Right renal pelvis (tissue), 4 donors: ENCODE data around the gene ZFHX3. TPM values are rescaled to one million over a fixed set of nuclear protein-coding genes. Genes with fewer than 3 reads are reported as not detected.
A peak's percentile ranks its signal among the peaks of the same experiment; 100 is the strongest.
"Not testable (repeated sequence)": the region's sequence is repeated elsewhere in the genome, so short reads cannot be mapped to it uniquely, and the experiment has no call there.

Experiments
- DNase-seq, 4 donors: peaks; one replicate each; pipeline ENCODE4 v3.0.0-alpha.2; 2013; ENCODE audit warnings: low read depth in 4 of 4, low spot score in 3 of 4, missing footprints in 1 of 4
- polyA plus RNA-seq, 4 donors: library from polyadenylated mRNA; unstranded; fragments of 120-200 nt; gene quantifications; one replicate each; pipeline ENCODE4 v1.2.1, GENCODE V29; 2013; ENCODE audit not compliant: insufficient read length in 4 of 4

ZFHX3 gene, protein sequence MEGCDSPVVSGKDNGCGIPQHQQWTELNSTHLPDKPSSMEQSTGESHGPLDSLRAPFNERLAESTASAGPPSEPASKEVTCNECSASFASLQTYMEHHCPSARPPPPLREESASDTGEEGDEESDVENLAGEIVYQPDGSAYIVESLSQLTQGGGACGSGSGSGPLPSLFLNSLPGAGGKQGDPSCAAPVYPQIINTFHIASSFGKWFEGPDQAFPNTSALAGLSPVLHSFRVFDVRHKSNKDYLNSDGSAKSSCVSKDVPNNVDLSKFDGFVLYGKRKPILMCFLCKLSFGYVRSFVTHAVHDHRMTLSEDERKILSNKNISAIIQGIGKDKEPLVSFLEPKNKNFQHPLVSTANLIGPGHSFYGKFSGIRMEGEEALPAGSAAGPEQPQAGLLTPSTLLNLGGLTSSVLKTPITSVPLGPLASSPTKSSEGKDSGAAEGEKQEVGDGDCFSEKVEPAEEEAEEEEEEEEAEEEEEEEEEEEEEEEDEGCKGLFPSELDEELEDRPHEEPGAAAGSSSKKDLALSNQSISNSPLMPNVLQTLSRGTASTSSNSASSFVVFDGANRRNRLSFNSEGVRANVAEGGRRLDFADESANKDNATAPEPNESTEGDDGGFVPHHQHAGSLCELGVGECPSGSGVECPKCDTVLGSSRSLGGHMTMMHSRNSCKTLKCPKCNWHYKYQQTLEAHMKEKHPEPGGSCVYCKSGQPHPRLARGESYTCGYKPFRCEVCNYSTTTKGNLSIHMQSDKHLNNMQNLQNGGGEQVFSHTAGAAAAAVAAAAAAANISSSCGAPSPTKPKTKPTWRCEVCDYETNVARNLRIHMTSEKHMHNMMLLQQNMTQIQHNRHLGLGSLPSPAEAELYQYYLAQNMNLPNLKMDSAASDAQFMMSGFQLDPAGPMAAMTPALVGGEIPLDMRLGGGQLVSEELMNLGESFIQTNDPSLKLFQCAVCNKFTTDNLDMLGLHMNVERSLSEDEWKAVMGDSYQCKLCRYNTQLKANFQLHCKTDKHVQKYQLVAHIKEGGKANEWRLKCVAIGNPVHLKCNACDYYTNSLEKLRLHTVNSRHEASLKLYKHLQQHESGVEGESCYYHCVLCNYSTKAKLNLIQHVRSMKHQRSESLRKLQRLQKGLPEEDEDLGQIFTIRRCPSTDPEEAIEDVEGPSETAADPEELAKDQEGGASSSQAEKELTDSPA (N-terminal part only)
- 10 to 100 TPM; 18.0 to 22.2 (median 19.4) TPM for polyA plus RNA-seq

DNA sequence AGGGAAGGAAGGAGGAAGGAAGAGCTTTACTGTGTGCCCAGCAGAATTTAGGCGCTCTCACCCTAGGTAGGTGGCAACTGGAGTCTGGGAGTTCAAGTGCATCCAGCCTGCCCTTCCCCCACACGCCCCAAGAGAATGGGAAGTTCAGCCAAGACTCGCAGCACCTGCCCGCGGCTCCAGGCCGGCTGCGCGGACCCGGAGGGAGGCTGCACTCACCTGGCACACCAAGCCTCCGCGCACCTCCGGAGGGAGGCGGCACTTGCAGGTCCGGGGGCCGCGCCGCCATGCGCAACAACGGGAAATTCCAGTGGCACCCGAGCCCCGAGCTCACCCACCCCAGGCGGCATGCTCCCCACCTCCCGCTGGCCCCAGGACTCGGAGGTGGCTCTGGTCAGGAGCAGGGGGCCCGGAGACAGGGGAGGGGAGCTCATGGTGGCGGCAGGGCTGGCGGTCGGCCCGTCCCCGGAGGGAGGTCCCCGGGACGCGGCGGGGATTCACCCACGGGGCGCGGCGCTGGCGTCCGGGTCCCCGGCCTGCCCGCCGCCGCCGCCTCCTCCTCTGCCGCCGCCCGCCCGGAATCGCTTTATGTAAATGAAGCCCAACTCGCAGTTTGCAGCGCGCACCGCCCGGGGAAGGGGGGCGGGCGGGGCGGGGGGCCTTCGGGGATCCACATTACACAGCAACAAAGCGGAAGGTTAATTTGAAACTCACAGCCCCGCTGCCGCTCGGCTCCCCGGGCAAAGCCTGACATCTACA, at the start of gene ZFHX3:
TSS of gene ZFHX3 (minus strand) at position 593 of the 756 bp plus-strand sequence. CDS start 87,983 bp downstream, outside the sequence.
- DNase-seq, result no peak

DNA sequence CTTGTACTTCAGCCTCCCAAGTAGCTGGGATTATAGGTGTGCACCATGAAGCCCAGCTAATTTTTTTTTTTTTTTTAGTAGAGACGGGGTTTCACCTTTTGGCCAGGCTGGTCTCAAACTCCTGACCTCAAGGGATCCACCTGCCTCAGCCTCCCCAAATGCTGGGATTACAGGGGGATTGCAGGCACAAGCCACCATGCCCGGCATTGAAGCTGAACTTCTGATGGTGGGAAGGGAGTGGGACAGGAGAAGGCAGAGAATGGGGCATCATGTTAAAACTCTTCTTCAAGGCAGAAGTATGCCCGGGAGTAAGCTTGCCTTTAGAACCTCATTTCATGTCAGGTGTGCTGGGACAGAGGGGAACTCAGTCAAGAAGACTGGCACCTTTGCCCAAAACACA, 48.6 kb upstream of the ZFHX3 start:
- no peak for DNase-seq

DNA sequence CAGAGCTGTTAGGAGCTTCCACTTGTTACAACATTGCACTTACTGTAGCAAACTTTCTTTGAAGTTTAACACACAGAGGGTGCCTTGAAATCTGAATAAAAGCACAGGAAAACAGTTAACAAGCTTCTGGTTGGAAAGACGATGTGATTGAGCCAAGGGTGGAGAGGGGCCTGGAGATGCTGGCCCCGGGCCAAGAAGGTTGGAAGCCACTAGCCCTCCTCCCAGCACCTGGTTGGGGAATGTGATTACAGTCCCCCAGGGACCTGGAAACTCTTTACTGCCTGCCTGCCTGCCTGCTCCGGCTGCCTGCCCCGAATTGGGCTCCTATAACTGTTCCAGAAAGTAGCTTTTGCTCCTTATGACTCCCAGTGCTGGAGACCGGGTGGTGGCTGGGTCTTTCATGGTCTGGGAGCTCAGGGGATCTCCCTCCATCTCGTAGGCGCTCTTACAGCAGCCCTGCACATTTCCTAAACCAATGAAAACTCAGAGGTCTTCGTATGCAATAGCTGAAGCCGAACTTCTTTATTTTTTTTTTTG, 48.0 kb upstream of the ZFHX3 start:
- peak in 1 of 4 donors; percentile 16 for DNase-seq

DNA sequence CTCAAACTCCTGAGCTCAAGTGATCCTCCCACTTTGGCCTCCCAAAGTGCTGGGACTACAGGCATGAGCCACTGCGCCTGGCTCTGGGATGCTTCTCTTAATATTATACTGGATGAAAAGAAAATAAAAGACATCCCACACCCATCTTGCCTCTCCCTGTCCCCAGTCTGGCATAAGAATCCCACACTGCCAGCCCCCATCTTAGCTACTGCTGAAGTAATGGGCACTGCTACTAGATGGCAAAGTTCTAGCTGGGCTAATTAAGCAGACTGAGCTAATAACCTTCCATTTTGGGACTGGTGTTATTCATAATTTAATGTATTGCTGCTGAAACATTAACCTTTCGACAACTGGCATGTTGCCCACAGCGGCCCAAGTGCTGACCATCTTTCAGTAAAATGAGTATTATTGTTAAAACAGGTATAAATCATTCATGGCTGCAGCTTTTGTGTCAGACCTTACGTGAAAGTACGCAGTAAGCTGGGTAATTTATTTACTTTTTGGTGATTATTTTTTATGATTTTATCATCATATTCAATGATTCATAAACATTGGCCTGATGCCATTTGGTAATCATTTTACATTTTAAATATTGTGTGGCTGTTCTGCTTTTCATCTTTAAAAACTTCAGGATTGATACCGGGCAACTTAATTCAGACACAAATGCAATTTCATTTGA, 47.4 kb upstream of the ZFHX3 start:
- DNase-seq, result no peak

DNA sequence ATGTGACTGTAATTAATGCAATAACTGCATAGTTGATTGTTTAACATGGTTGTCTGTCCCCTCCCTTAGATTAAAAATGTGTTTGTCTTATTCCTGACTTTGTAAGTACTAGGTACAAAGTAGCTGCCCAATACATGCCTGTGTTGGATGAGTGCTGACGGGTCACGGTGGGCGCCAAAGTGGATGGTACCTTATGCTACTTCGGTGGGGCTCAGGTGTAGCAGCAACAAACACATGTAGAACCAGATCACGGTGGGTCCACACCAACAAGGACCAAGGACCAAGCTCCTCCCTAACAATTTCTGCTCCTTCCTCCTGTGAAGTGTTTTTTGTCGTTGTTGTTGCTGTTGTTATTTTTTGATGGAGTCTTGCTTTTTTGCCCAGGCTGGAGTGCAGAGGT, 46.4 kb upstream of the ZFHX3 start:
- DNase-seq, result no peak

DNA sequence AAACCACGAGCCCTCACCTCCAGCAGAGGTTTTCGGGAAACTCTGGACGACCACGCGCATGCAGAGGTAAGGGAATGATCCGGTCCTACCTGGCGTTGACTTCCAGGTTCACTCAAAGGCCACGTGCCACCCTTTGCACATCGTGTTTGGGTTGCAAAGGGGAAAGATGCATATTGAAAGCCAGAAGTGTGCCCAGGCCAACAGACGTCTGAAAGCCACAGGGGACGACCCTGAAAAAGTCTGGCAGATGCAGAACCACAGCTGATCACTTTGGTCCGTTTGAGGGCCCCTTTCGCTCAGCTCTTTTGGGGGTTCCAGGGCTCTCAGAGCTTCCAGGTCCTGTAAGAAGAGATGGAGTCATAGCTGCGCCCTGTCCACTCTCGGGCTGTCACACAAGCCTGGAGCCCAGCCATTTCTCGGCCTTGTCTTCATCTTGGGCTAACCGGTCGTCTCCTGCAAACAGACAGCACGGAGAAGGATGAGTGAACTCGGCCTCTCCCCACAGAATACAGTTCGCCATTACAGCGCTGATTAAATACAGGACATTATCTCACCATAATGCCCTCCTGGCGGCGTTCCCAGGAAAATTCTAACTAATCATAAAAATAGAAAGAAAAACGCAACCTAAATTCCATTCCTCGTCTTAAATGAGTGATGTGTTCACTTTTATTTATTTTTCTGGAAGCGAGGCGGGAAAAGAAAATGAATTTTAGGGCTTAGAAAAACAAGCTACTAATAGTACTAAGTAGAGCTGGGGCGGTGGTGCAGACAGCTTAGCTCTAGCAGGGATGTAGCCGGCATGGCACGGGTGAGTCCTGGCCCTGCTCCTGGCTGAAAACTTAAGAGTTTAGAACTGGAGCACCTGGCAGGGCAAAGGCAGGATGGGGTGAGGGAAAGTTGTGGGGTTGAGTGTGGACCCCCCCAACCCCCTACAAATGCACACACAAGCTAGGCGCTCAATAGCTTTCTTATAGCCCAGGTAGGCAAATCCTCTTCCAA, 45.5 kb upstream of the ZFHX3 start:
- no peak for DNase-seq

DNA sequence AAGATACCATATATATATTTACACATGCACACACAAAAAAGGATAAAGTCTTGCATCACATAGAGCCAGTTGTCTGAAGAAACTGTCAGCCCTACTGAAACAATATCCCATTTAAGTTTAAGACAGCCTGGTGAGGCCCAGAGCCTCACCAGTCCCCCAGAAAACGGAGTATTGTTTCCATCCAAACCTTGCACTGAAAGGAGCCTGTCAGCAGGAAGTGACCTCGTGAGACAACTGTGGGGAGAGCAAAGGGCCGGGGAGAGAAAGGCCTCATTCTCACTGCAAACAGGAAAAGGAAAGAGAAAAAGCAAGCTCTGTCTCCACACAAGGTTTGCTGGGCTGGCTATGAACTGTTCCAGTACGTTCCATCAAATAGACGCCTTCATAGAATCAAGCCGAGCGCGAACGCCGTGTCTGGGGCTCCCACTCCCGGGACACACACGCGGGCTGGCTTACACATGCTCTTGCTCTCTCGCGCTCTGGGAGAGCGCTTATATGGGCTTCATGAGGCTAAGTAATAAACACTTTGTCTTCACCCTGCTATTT, 44.4 kb upstream of the ZFHX3 start:
- no peak for DNase-seq

DNA sequence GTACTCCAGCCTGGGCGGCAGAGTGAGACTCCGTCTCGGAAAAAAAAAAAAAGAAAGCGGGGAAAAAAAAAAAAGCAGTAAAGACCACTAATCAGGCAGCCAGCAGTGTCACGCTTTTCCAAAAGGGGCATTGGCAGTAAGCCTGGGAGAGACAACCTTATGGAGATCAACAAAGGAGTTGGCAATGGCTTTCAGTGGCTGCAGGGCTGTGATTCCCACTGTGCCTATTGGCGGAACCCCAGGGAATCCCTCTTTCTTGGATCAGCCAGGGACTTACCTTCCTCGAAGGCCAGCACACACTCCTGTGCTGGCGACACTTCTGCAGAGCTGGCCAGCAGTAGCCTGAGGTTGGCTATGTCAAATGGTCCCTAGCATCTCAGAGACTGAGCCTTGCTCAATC, 43.2 kb upstream of the ZFHX3 start:
- DNase-seq, result no peak

DNA sequence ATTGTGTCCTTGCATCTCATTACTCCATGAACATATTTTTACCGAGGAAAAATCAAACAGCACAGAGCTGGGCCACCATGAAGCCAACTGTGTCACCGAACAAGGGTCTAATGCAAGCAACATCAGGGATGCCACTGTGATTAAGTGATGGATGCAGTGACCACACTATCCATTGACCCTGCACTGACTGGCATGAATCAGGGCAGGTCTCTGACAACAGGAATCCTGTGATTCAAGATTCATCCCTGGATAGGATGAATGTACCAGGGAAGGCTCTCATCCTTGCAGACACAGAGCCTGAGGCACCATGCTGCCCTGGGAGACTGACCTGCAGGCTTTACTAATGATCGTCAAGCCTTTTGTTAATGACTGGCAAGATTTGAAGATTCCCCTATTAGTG, 41.5 kb upstream of the ZFHX3 start:
- no peak for DNase-seq

DNA sequence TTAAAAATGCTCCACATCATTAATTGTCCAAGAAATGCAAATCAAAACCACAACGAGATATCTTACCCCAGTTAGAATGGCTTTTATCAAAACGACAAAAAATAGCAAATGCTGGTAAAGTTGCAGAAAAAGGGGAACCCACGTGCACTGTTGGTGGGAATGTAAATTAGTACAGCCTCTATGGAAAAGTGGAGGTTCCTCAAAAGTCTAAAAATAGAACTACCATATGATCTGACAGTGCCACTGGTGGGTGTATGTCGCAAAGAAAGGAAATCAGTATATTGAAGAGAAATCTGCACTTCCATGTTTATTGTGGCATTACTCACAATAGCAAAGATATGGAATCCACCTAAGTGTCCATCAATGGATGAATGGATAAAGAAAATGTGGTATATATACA, 38.2 kb upstream of the ZFHX3 start:
- no peak for DNase-seq

DNA sequence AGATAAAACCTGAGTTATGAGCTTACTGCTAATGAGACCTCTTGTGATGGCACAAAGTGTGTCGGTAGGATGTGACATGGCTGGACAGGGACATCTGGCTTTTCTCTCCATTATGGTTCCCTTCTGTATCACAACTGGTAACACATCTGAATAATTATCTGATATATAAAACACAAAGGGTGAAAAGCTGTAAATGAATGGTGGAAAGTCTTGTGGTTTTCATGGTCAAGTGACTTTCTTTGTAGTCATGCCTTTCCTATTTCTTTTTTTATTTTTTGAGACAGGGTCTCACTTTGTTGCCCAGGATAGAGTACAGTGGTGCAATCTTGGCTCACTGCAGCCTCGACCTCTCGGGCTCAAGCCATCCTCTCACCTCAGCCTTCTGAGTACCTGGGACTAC, 35.3 kb upstream of the ZFHX3 start:
- DNase-seq, result no peak

DNA sequence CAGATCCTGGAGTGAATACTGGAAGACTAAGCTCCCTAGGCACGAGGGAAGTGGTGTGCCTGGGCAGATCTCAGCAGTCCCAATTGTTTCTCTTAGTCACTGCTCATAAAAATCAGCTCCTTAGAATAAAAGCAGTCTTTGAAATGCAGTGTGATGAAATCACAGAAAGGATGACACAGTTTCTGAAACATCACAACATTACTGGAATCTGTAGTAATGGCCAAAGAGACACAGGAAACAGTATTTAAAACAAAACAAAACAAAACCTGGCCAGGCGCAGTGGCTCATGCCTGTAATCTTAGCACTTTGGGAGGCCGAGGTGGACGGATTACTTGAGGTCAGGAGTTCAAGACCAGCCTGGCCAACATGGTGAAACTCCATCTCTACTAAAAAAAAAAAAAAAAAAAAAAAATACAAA, 34.7 kb upstream of the ZFHX3 start:
- not testable (repeated sequence) for DNase-seq

DNA sequence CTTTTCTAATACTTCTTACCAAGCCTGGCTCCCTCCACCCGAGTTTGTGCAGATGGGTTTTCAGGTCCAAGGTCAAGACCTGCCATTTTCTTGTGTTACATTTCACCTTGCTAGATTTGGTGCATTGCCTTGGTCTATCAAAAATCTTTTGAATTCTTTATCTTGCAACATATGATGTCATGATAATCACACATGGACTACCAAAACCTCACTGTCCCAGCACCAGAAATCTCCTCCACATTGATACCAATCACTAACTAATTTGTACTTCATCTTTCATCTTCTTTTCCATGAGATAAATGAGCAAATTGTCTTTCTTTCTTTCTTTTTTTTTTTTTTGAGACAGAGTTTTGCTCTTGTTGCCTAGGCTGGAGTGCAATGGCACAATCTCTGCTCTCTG, 33.0 kb upstream of the ZFHX3 start:
- no peak for DNase-seq

DNA sequence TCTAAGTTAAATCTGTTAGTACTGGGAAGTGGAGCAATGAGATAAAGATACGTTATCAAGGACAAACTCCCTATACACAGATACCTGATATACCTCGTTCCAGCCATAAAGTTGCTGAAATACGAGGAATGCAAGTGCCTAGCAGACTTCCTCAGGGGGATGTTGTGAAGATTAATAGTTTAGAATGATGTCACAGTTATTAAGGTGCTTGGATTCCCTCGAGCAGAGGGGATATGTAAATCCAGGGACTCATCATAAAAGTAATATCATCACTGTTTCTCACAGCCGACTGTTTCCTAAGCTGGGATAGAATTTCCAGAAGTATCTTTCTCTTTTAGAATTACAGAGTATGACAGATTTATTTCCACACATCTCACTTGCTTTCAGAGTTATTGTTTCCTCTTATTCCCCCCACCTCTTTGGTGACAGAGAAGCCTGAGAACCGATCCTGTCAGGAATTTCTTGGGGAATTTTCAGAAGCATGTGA, 28.4 kb upstream of the ZFHX3 start:
- DNase-seq, result no peak

DNA sequence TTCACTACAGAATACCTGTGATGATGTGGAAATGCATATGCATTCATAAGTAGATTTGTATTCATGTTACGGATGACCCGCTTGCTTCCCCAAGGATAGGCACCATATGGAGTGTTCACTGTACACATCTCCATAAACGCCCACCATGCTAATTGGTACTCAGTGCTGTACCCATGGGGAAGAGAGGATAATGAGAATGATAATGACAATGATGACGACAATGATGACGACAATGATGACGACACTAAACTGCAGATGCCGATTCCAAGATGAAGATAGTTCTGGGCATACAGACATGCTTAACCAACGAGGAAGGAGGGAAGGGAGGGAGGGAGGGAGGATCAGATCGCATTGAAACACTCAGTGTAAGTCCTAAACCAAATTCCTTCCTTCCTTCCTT, 26.5 kb upstream of the ZFHX3 start:
- DNase-seq, result no peak

DNA sequence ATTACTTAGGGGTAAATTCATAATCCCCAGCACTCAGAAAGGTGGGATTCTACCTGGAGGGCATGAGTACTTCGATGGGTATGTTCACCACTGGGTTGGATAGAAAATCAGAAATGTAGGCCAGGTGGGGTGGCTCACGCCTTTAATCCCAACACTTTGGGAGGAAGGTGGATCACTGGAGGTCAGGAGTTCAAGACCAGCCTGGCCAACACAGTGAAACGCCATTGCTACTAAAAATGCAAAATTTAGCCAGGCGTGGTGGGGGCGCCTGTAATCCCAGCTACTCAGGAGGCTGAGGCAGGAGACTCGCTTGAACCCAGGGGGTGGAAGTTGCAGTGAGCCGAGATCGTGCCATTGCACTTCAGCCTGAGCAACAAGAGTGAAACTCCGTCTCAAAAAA, 24.1 kb upstream of the ZFHX3 start:
- DNase-seq, result not testable (repeated sequence)

DNA sequence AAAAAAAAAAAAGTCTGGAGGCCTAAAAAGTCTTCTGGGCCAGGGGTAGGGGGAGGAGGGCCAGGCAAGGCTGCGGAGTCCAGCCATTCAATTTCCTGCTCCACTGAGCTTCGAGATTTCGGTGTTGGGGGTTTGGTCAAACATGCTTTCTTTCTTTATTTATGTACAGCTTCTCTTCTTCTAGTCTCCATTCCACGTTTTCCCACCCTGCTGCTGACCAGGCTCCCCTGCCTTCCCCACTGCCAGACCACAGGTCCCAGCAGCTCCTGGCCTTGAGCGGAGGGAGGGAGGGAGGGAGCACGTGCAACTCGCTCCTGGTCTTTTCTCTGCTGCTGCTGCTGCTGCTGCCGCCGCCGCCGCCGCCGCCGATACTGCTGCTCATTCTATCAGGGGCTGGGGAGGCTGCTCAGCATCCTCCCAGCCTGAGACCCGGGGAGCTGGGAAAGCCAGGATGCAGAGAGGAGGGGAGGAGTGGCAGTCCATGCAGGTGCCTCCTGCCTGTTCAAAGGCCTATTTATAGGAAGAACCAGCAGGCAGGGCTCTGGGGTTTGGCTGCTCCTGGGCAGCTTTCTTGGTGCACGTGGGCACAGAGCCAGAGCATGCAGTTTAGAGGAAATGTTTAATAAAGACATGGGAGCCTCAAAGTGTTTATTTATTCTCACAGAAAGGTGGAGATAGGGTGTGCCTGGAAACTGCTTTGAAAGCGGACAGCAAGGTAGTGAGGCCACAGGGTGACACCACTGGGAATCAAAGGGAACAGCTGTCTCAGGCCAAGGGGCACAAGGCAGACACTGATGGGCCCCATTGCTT, 23.4 kb upstream of the ZFHX3 start:
- no peak for DNase-seq
